GM12878 (cell line): ENCODE results near the gene OR10G2. TPM values are rescaled to one million over a fixed set of nuclear protein-coding genes. Genes with fewer than 3 reads are reported as not detected.

Experiments used
- ATAC-seq: fragments of 200-7000 bp; cut with Tn5 transposase; 3 replicates; pipeline ENCODE4 v1.9.1; 2020; ENCODE audit warnings: mild to moderate bottlenecking, moderate library complexity
- BruUV-seq: library from RNA; stranded (reverse); fragments of 400-500 nt; replicated peaks from 2 replicates; lab custom pipeline; 2021; lab: Mats Ljungman, UMichigan
- CTCF ChIA-PET: fragments of 300-600 bp; sonication (Branson Sonifier 250); formaldehyde crosslinking; extraction: SDS; loops from one replicate; lab custom pipeline; 2021; ENCODE audit warnings: inconsistent platforms; lab: Yijun Ruan, JAX
- POLR2A ChIA-PET: fragments of 350-600 bp; formaldehyde crosslinking; extraction: SDS; loops from one replicate; lab custom pipeline; 2021; ENCODE audit warnings: inconsistent platforms; lab: Charles Lee
- RAD21 ChIA-PET: fragments of 300-600 bp; sonication (Branson Sonifier 250); formaldehyde crosslinking; loops from one replicate; lab custom pipeline; 2023; ENCODE audit warnings: antibody characterized with exemption; ENCODE audit not compliant: unreplicated experiment; lab: Charles Lee
- SMC1A ChIA-PET: fragments of 300-600 bp; sonication (Branson Sonifier 250); formaldehyde crosslinking; loops from one replicate; lab custom pipeline; 2023; ENCODE audit not compliant: unreplicated experiment, uncharacterized antibody; lab: Charles Lee
- DNase-seq: peaks from one replicate; pipeline ENCODE4 v3.0.0-alpha.2; 2011; ENCODE audit warnings: low read depth, low spot score
- FAIRE-seq: peaks from 3 replicates; lab custom pipeline; 2011; peaks lifted over from hg19 to GRCh38; lab: Jason Lieb, UNC
- H2AFZ ChIP-seq: 2 replicates; pipeline ENCODE4 v1.6.0; 2011; ENCODE audit warnings: low read depth, low read length, control low read depth; ENCODE audit not compliant: control insufficient read depth
- H3K27ac ChIP-seq: 2 replicates; pipeline ENCODE4 v1.5.1; 2011; ENCODE audit warnings: control low read depth; ENCODE audit not compliant: control insufficient read depth, insufficient read depth
- H3K27me3 ChIP-seq, 2 experiments: replicated peaks in 1 of 2; 2 replicates each; pipeline versions ENCODE4 v1.6.0 to v1.6.1; 2011; ENCODE audit warnings: low read length in 1 of 2; ENCODE audit not compliant: control insufficient read depth in 2 of 2, insufficient read depth in 2 of 2
- H3K36me3 ChIP-seq, 2 experiments: 2 replicates each; pipeline ENCODE4 v1.5.1; 2011; ENCODE audit warnings: low read length in 1 of 2; ENCODE audit not compliant: control insufficient read depth in 2 of 2, insufficient read depth in 2 of 2
- H3K4me1 ChIP-seq: 2 replicates; pipeline ENCODE4 v1.6.1; 2011; ENCODE audit warnings: mild to moderate bottlenecking, low read length, moderate library complexity, mixed read lengths; ENCODE audit not compliant: control insufficient read depth, insufficient read depth
- H3K4me2 ChIP-seq: 2 replicates; pipeline ENCODE4 v1.6.0; 2011; ENCODE audit warnings: control low read depth; ENCODE audit not compliant: control insufficient read depth, insufficient read depth
- H3K4me3 ChIP-seq: fragments of 200-600 bp; sonication (generic); 2 replicates; pipeline ENCODE4 v1.5.1; 2016
- H3K79me2 ChIP-seq: 2 replicates; pipeline ENCODE4 v1.6.0; 2011; ENCODE audit warnings: low read length; ENCODE audit not compliant: control insufficient read depth, insufficient read depth
- H3K9ac ChIP-seq: 2 replicates; pipeline ENCODE4 v1.8.0; 2011; ENCODE audit warnings: low read length, control low read depth, mixed read lengths; ENCODE audit not compliant: control insufficient read depth, insufficient read depth
- H3K9me3 ChIP-seq: replicated peaks from 3 replicates; pipeline ENCODE4 v1.5.1; 2011; ENCODE audit warnings: mild to moderate bottlenecking, low read length; ENCODE audit not compliant: control insufficient read depth, insufficient read depth
- H4K20me1 ChIP-seq: 2 replicates; pipeline ENCODE4 v1.6.0; 2011; ENCODE audit not compliant: control insufficient read depth, insufficient read depth
- CEBPB ChIP-seq, 2 experiments: fragments of 150-350 bp in 1 of 2; IDR thresholded peaks; 2 replicates each; pipeline ENCODE4 v1.6.1; 2012 to 2014; ENCODE audit warnings: low read depth in 2 of 2, low read length in 2 of 2, borderline replicate concordance in 1 of 2, inconsistent platforms in 1 of 2
- EP300 ChIP-seq, 2 experiments: fragments of 150-350 bp in 1 of 2; IDR thresholded peaks; 2 replicates each; pipeline ENCODE4 v1.6.1; 2011 to 2012; ENCODE audit warnings: low read depth in 2 of 2, low read length in 2 of 2, borderline replicate concordance in 1 of 2, improper control_type of control experiment in 1 of 2, inconsistent platforms in 1 of 2; ENCODE audit not compliant: control insufficient read depth in 1 of 2
- HCFC1 ChIP-seq: fragments of 150-350 bp; IDR thresholded peaks from 2 replicates; pipeline ENCODE4 v1.6.1; 2014; ENCODE audit warnings: low read length
- KAT2A ChIP-seq: conservative IDR thresholded peaks from 2 replicates; pipeline ENCODE4 v1.6.1; 2011; ENCODE audit warnings: low read depth, low read length; ENCODE audit not compliant: control insufficient read depth
- NR2F1 ChIP-seq: fragments of 450-650 bp; conservative IDR thresholded peaks from 2 replicates; pipeline ENCODE4 v1.6.1; 2017; ENCODE audit warnings: mild to moderate bottlenecking
- PKNOX1 ChIP-seq: fragments of 450-650 bp; IDR thresholded peaks from 2 replicates; pipeline ENCODE4 v1.6.1; 2016; ENCODE audit warnings: mild to moderate bottlenecking
- PRDM15 ChIP-seq: fragments of 450-650 bp; formaldehyde crosslinking; IDR thresholded peaks from 2 replicates; pipeline ENCODE4 v1.4.0; 2020; ENCODE audit warnings: mild to moderate bottlenecking, moderate library complexity
- RAD21 ChIP-seq: IDR thresholded peaks from 2 replicates; pipeline ENCODE4 v1.6.1; 2011; ENCODE audit warnings: mild to moderate bottlenecking, low read depth, low read length, moderate library complexity; ENCODE audit not compliant: insufficient read depth
- RELB ChIP-seq: fragments of 450-650 bp; IDR thresholded peaks from 2 replicates; pipeline ENCODE4 v1.6.1; 2017; ENCODE audit warnings: low read depth, mild to moderate bottlenecking, moderate library complexity
- SUZ12 ChIP-seq: fragments of 200-600 bp; sonication (generic); IDR thresholded peaks from one replicate; pipeline ENCODE4 v1.6.1; 2018; ENCODE audit warnings: antibody characterized with exemption, mild to moderate bottlenecking; ENCODE audit not compliant: unreplicated experiment
- ZNF274 ChIP-seq: IDR thresholded peaks from one replicate; pipeline ENCODE4 v1.8.0; 2011; ENCODE audit not compliant: insufficient read length, insufficient read depth
- WGBS: methylation state at CpG from one replicate; pipeline ENCODE4 v1.1.6; 2016; ENCODE audit warnings: low lambda C conversion rate; ENCODE audit not compliant: insufficient replicate concordance, insufficient coverage; ENCODE audit errors: missing lambda C conversion rate; 5-methylcytosine and 5-hydroxymethylcytosine counted together
- in situ Hi-C: fragments of 300-500 bp; cut with MboI; formaldehyde crosslinking; loops from 9 replicates; pipeline ENCODE4 v1.14.3; 2018; ENCODE audit warnings: mixed read lengths
- intact Hi-C: fragments of 100-400 bp; cut with micrococcal nuclease; formaldehyde crosslinking; loops from one replicate; pipeline ENCODE4 v1.14.2; 2022; ENCODE audit not compliant: unreplicated experiment
- polyA plus RNA-seq, 11 experiments: library from polyadenylated mRNA; depleted of rRNA in 4 of 11; unstranded in 6 of 11; stranded (reverse) in 5 of 11; fragments of >200 nt; fragmentation: Nextera tagmentation in 4 of 11; fragmentation: Illumina TruSeq in 1 of 11; extraction: Ambion mirVana in 4 of 11; extraction: Trizol in 1 of 11; gene quantifications; 1 replicate in 1 of 11; 2 replicates in 10 of 11; pipeline versions ENCODE4 v1.2.1 to v1.2.3, GENCODE V29; 2011 to 2016; ENCODE audit warnings: inconsistent platforms in 2 of 11, missing spikeins in 2 of 11, low read depth in 1 of 11
- total RNA-seq, 4 experiments: library from RNA; depleted of rRNA in 3 of 4; stranded (reverse); fragments of >200 nt in 3 of 4; fragmentation: Illumina TruSeq in 1 of 4; extraction: Trizol in 1 of 4; gene quantifications; 2 replicates each; pipeline versions ENCODE4 v1.2.1 to v1.2.3, GENCODE V29; 2013 to 2021
- TF ChIP-seq, protein P1 (sequence below): fragments of 450-650 bp; IDR thresholded peaks from 2 replicates; pipeline ENCODE4 v1.6.1; 2018; ENCODE audit warnings: mild to moderate bottlenecking, low read depth, moderate library complexity; ENCODE audit not compliant: partially characterized antibody

The OR10G2 gene
- total and polyA plus RNA-seq, 10 of the 15 experiments (the other 5 are each of a cell fraction or from before 2014, with no cell fraction given) = not detected

GRCh38 chr14:21673718-21674117 is 39.0 kb upstream of the OR10G2 start, which contains the start of gene OR4E1:
TSS of gene OR4E1 (minus strand) at chr14:21673818. CDS start at chr14:21670935, 2,883 bp downstream.
- DNase-seq (no peak), FAIRE-seq (no peak), ATAC-seq (no peak)
- H4K20me1 ChIP-seq = no peaks in the 10 kb centered on the region
- in situ Hi-C loops (no loop called here), intact Hi-C loops (no loop called here)
- H3K27me3 ChIP-seq = peaks cover 0 to 1% of the 10 kb centered on the region in 2 experiments; a peak in 1 of 4 replicates
- no peak within 1 kb of the TSS for H2AFZ ChIP-seq
- SMC1A ChIA-PET = no interaction called here
- no peak within 1 kb of the TSS for H3K9ac ChIP-seq
- no peak within 1 kb of the TSS for H3K4me2 ChIP-seq
- no peak within 1 kb of the TSS for H3K27ac ChIP-seq
- CTCF ChIA-PET = no interaction called here
- no peaks in the 10 kb centered on the region for H3K4me1 ChIP-seq
- 4% methylated on average over 1 of the region's 1 CpG for WGBS
- TF ChIP-seq EP300 (IDR thresholded peaks at IDR 0.05; ENCODE audit: borderline replicate concordance in 1 of 2, control insufficient read depth in 1 of 2, low read depth in 2 of 2, low read length in 2 of 2) (no peak), PKNOX1 (no peak), CEBPB (IDR thresholded peaks at IDR 0.05; ENCODE audit: borderline replicate concordance in 1 of 2, low read depth in 2 of 2, low read length in 2 of 2) (no peak), PRDM15 (CRISPR knock-in tag) (no peak), HCFC1 (no peak), SUZ12 (no peak), KAT2A (no peak), NR2F1 (no peak), RELB (no peak), RAD21 (no peak), ZNF274 (no peak)
- TF ChIP-seq, protein P1, sequence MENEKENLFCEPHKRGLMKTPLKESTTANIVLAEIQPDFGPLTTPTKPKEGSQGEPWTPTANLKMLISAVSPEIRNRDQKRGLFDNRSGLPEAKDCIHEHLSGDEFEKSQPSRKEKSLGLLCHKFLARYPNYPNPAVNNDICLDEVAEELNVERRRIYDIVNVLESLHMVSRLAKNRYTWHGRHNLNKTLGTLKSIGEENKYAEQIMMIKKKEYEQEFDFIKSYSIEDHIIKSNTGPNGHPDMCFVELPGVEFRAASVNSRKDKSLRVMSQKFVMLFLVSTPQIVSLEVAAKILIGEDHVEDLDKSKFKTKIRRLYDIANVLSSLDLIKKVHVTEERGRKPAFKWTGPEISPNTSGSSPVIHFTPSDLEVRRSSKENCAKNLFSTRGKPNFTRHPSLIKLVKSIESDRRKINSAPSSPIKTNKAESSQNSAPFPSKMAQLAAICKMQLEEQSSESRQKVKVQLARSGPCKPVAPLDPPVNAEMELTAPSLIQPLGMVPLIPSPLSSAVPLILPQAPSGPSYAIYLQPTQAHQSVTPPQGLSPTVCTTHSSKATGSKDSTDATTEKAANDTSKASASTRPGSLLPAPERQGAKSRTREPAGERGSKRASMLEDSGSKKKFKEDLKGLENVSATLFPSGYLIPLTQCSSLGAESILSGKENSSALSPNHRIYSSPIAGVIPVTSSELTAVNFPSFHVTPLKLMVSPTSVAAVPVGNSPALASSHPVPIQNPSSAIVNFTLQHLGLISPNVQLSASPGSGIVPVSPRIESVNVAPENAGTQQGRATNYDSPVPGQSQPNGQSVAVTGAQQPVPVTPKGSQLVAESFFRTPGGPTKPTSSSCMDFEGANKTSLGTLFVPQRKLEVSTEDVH = no peak
- RAD21 ChIA-PET = no interaction called here
- H3K79me2 ChIP-seq = no peaks in the 10 kb centered on the region
- BruUV-seq = no TSS peak
- no peaks in the 10 kb centered on the region for H3K36me3 ChIP-seq
- no peak within 1 kb of the TSS for H3K4me3 ChIP-seq
- POLR2A ChIA-PET = no interaction called here
- H3K9me3 ChIP-seq = no peaks in the 10 kb centered on the region; the same call in 2 of the 3 replicates
